B cell (primary cell): ENCODE data around the gene CCR5AS.

Experiments
- CTCF ChIP-seq: fragments of 200-600 bp; IDR thresholded peaks from one replicate; pipeline ENCODE4 v1.8.0; 2022; ENCODE audit warnings: antibody characterized with exemption, mild to moderate bottlenecking
- EZH2 ChIP-seq: IDR thresholded peaks from 2 replicates; pipeline ENCODE4 v1.6.1; 2012; ENCODE audit warnings: borderline replicate concordance, low read depth, mild to moderate bottlenecking, moderate library complexity, low read length; ENCODE audit not compliant: insufficient read depth, poor library complexity, severe bottlenecking

- TF ChIP-seq CTCF (no peak), EZH2 (no peak)
Observed at GRCh38 chr3:46356909-46357308, 50.0 kb downstream of the CCR5AS start.
